Measurements from ENCODE around the gene IHH. TPM values are rescaled to one million over a fixed set of nuclear protein-coding genes. Genes with fewer than 3 reads are reported as not detected.

The IHH gene
- total RNA-seq, 4 donors from 2014 or later = 0.63 TPM; not detected in 3

GRCh38 chr2:219041252-219041651, 19.5 kb downstream of the IHH start, which contains the start of gene CFAP65:
Gene CFAP65, minus strand, starts transcription at chr2:219041516. Its CDS starts 2,468 bp downstream, at chr2:219039048.
- Histone ChIP-seq H3K27me3 (peaks cover 0 to 86% of the 10 kb centered on the region in 2 donors), H3K4me1 (peaks cover 0 to 4% (median 0%) of the 10 kb centered on the region in 4 donors), H3K4me3 (peak within 1 kb of the TSS in 3 of 4 donors; percentile 2 to 26 (median 10)), H3K9me3 (no peaks in the 10 kb centered on the region), H3K27ac (no peak within 1 kb of the TSS), H3K36me3 (no peaks in the 10 kb centered on the region)
- 1% methylated on average over 21 of the region's 21 CpGs for WGBS, 2 donors
- no peak for TF ChIP-seq EP300 (IDR thresholded peaks at IDR 0.05)
- TF ChIP-seq CTCF (IDR thresholded peaks at IDR 0.05) = no peak
- no peak for TF ChIP-seq POLR2A (IDR thresholded peaks at IDR 0.05)
- DNase-seq (ENCODE audit: low spot score in 2 of 2) = no peak

GRCh38 chr2:219038600-219038999, 22.1 kb downstream of the IHH start:
- no peaks in the 10 kb centered on the region for H3K36me3 ChIP-seq
- no peaks in the 10 kb centered on the region for H3K9me3 ChIP-seq
- peaks cover 0 to 4% (median 0%) of the 10 kb centered on the region in 4 donors for H3K4me1 ChIP-seq
- DNase-seq (ENCODE audit: low spot score in 2 of 2) = no peak
- H3K27ac ChIP-seq = no peak overlapping the region
- 20% methylated on average over 1 of the region's 1 CpG; no CpG with 5 or more reads in 1 of the 2 donors for WGBS, 2 donors
- no peak overlapping the region for H3K4me3 ChIP-seq
- TF ChIP-seq POLR2A (IDR thresholded peaks at IDR 0.05) (no peak), CTCF (IDR thresholded peaks at IDR 0.05) (no peak), EP300 (IDR thresholded peaks at IDR 0.05) (no peak)
- H3K27me3 ChIP-seq = peaks cover 0 to 63% of the 10 kb centered on the region in 2 donors

- no peak overlapping the region for H3K27ac ChIP-seq
- TF ChIP-seq CTCF (IDR thresholded peaks at IDR 0.05) = no peak
- TF ChIP-seq POLR2A (IDR thresholded peaks at IDR 0.05) = no peak
- no peak for TF ChIP-seq EP300 (IDR thresholded peaks at IDR 0.05)
- no peaks in the 10 kb centered on the region for H3K36me3 ChIP-seq
- H3K9me3 ChIP-seq = no peaks in the 10 kb centered on the region
- H3K4me3 ChIP-seq = no peak overlapping the region
- H3K27me3 ChIP-seq = peaks cover 0 to 56% of the 10 kb centered on the region in 2 donors
- no peak for DNase-seq (ENCODE audit: low spot score in 2 of 2)
- H3K4me1 ChIP-seq = peaks cover 0 to 4% (median 0%) of the 10 kb centered on the region in 4 donors
- 58 to 63% methylated on average over 7 to 8 of the region's 8 CpGs for whole genome bisulfite sequencing, 2 donors
These were observed 22.8 kb downstream of the IHH start for GRCh38 chr2:219037783-219038499.

- Histone ChIP-seq H3K27ac (no peak overlapping the region), H3K4me3 (no peak overlapping the region), H3K27me3 (peaks cover 0 to 55% of the 10 kb centered on the region in 2 donors), H3K36me3 (no peaks in the 10 kb centered on the region), H3K4me1 (no peaks in the 10 kb centered on the region), H3K9me3 (no peaks in the 10 kb centered on the region)
- 74 to 76% methylated on average over 2 of the region's 2 CpGs for WGBS, 2 donors
- no peak for TF ChIP-seq EP300 (IDR thresholded peaks at IDR 0.05)
- no peak for TF ChIP-seq POLR2A (IDR thresholded peaks at IDR 0.05)
- TF ChIP-seq CTCF (IDR thresholded peaks at IDR 0.05) = no peak
- DNase-seq (ENCODE audit: low spot score in 2 of 2) = no peak
These were observed 24.8 kb downstream of the IHH start for GRCh38 chr2:219035942-219036341.

GRCh38 chr2:219034823-219035222, 25.9 kb downstream of the IHH start:
- H3K27me3 ChIP-seq = peaks cover 0 to 56% of the 10 kb centered on the region in 2 donors
- H3K9me3 ChIP-seq = no peaks in the 10 kb centered on the region
- H3K36me3 ChIP-seq = no peaks in the 10 kb centered on the region
- TF ChIP-seq EP300 (IDR thresholded peaks at IDR 0.05) (no peak), POLR2A (IDR thresholded peaks at IDR 0.05) (no peak), CTCF (IDR thresholded peaks at IDR 0.05) (no peak)
- DNase-seq (ENCODE audit: low spot score in 2 of 2) = no peak
- WGBS, 2 donors = 56 to 61% methylated on average over 6 of the region's 6 CpGs
- H3K4me3 ChIP-seq = no peak overlapping the region
- no peak overlapping the region for H3K27ac ChIP-seq
- H3K4me1 ChIP-seq = no peaks in the 10 kb centered on the region

Measured in tibial nerve (tissue), 4 donors.